ENCODE results near the gene CECR2.

GRCh38 chr22:17370026-17370765, 936 bp downstream of the CECR2 start:
- TF ChIP-seq CTCF (IDR thresholded peaks at IDR 0.05; ENCODE audit: low read length) (no peak), EZH2 (IDR thresholded peaks at IDR 0.05; ENCODE audit: borderline replicate concordance, low read length) (no peak)
